Fibroblast of the aortic adventitia (primary cell): ENCODE measurements around the gene NALCN. TPM values are rescaled to one million over a fixed set of nuclear protein-coding genes. Genes with fewer than 3 reads are reported as not detected.
A peak's percentile ranks its signal among the peaks of the same experiment; 100 is the strongest.

ENCODE experiments used
- DNase-seq: peaks from one replicate; pipeline ENCODE4 v3.0.0-alpha.2; 2010; ENCODE audit warnings: low read depth
- H3K4me3 ChIP-seq: 2 replicates; pipeline ENCODE4 v1.5.1; 2011; ENCODE audit warnings: low read depth, mild to moderate bottlenecking, control low read depth, low read length, moderate library complexity
- CTCF ChIP-seq: IDR thresholded peaks from 2 replicates; pipeline ENCODE4 v1.5.1; 2011; ENCODE audit warnings: mild to moderate bottlenecking, low read length, control low read depth, inconsistent platforms; ENCODE audit not compliant: insufficient read depth
- total RNA-seq: library from RNA; depleted of rRNA; stranded (reverse); fragments of >200 nt; gene quantifications from 2 replicates; pipeline ENCODE4 v1.2.3, GENCODE V29; 2012; ENCODE audit warnings: low replicate concordance

Gene NALCN
- total RNA-seq, 1 donor: 3.1 TPM

DNA sequence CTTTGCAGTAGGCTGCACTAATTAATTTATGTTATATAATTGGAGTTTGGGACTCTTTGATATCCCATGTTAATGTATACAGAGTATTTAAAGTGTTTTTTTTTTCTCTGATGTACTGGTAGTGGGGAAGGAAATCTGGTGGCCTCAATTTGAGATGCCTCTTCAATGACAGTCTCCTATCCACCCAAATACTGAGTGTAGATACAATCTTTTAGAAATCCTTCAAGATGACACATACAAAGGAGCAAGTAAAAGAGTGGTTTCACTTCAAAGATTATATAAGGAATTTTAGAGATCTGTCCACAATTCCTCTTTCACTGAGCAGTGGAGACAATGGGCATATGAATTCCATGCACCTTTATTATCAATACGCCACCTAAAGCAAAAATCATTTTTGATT is 15.1 kb downstream of the NALCN start:
- DNase-seq: no peak
- TF ChIP-seq CTCF: no peak
- no peak overlapping the region for H3K4me3 ChIP-seq

DNA sequence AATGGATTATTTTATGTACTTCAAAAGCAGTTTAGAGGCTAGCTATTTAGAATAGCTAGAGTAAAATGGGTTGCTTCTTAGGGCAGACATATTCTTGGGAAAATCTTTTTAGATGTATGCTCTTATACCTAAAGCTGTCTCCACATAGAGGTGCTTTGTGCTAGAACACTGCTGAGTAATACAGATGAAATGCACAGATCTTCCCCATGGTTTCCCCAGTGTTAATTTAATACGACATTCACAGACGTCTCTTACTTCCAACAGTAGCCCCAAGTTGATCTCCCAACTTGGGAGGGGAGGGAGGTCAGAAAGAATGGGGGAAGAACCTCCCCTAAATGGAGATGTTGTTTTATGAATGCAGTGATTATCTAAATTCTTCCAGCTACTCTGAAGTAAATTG is 16.9 kb downstream of the NALCN start:
- TF ChIP-seq CTCF: no peak
- DNase-seq: no peak
- no peak overlapping the region for H3K4me3 ChIP-seq

DNA sequence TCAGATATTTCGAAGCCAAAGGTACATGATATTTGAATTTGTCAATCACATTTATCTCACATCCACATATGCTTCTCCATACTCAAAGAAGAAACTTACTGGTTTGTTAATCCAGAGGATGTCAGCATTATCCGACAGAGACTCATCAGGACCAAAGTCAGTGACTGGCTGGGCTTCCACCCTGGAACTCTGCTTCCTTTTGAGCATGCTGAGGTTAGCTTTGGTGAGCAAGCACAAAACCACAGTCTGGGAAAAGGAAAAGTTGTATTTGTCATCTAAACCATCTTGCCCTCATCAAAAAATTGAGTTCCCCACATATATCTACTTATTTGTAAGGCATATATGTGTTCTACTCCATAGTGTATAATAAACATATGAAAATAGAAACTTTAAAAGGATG is 17.4 kb downstream of the NALCN start:
- no peak for TF ChIP-seq CTCF
- DNase-seq: peak; percentile 29
- no peak overlapping the region for H3K4me3 ChIP-seq

DNA sequence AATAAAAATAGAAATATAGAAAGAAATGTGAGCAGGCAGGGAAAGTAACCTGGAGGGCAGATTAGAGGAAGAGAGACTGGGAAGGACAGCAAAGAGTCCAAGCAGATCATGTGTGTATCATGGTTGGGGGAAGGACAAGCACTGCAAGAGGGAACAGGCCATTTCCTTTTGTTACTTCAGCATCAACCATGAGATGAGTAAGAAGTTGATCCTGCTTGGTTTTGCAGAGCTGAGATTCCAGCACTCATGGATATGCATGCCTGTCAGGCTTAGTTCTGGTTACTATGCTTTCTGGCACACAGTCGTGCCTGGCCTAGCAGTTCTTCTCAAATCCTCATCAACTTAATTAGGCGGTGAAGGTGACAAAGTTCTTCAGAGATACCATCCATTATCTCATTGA is 18.1 kb downstream of the NALCN start:
- no peak for TF ChIP-seq CTCF
- H3K4me3 ChIP-seq: no peak overlapping the region
- DNase-seq: peak; percentile 39

- H3K4me3 ChIP-seq: no peak overlapping the region
- DNase-seq: peak; percentile 57
- no peak for TF ChIP-seq CTCF
Observed at GRCh38 chr13:101397742-101398141, 18.6 kb downstream of the NALCN start.

DNA sequence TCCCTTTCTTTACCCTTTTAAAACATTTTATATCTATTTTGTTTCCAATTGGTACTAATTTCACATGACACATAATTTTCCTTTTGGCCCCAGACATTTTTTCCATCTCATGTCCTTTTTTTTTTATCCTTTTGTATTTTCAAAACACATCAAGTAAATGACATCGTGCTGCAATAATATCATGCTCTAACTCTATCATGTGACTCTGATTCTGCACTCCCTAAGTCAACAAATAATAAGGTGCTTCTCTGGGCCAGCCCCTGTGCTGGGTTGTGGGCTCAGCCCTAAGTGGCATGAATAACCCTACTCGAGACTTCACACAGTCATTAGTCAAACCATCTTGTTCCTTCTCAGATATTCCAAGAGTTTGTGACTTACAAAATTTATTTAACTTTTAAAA is 21.7 kb downstream of the NALCN start:
- H3K4me3 ChIP-seq: no peak overlapping the region

More for the DNA sequence above, 21.7 kb downstream of the NALCN start:
- DNase-seq: no peak
- TF ChIP-seq CTCF: no peak
